Mesenchymal stem cell (in vitro differentiated cells and primary cell): ENCODE data around the gene SKIC8.

Source experiments
- DNase-seq: peaks from one replicate; pipeline ENCODE4 v3.0.0-alpha.2; 2013
- H2AFZ ChIP-seq: one replicate; pipeline ENCODE4 v1.6.1; 2013; ENCODE audit warnings: low read depth, mild to moderate bottlenecking, control low read depth, inconsistent platforms, low read length, moderate library complexity
- H2AK5ac ChIP-seq: 2 replicates; pipeline ENCODE4 v1.6.1; 2013; ENCODE audit warnings: low read length, moderate library complexity, mild to moderate bottlenecking, inconsistent platforms; ENCODE audit not compliant: severe bottlenecking
- H2BK120ac ChIP-seq: one replicate; pipeline ENCODE4 v1.6.1; 2013; ENCODE audit warnings: low read depth, mild to moderate bottlenecking, inconsistent platforms, low read length, moderate library complexity
- H2BK12ac ChIP-seq, 2 experiments: one replicate each; pipeline ENCODE4 v1.6.1; 2013; ENCODE audit warnings: inconsistent platforms in 2 of 2, low read length in 2 of 2, mild to moderate bottlenecking in 2 of 2, moderate library complexity in 2 of 2, control low read depth in 1 of 2
- H2BK15ac ChIP-seq: one replicate; pipeline ENCODE4 v1.6.1; 2013; ENCODE audit warnings: mild to moderate bottlenecking, low read depth, inconsistent platforms; ENCODE audit not compliant: poor library complexity, severe bottlenecking
- H2BK5ac ChIP-seq: 2 replicates; pipeline ENCODE4 v1.6.1; 2013; ENCODE audit warnings: low read depth, mild to moderate bottlenecking, low read length, control low read depth, inconsistent platforms; ENCODE audit not compliant: poor library complexity, severe bottlenecking
- H3K14ac ChIP-seq, 2 experiments: one replicate each; pipeline ENCODE4 v1.6.1; 2013; ENCODE audit warnings: inconsistent platforms in 2 of 2, low read length in 2 of 2, control low read depth in 1 of 2, mild to moderate bottlenecking in 1 of 2, moderate library complexity in 1 of 2
- H3K18ac ChIP-seq, 2 experiments: one replicate each; pipeline ENCODE4 v1.6.1; 2013; ENCODE audit warnings: inconsistent platforms in 2 of 2, low read length in 2 of 2, control low read depth in 1 of 2, low read depth in 1 of 2, mild to moderate bottlenecking in 1 of 2
- H3K23ac ChIP-seq, 2 experiments: one replicate each; pipeline ENCODE4 v1.6.1; 2013; ENCODE audit warnings: inconsistent platforms in 2 of 2, low read length in 2 of 2, mild to moderate bottlenecking in 2 of 2, moderate library complexity in 2 of 2, control low read depth in 1 of 2
- H3K27ac ChIP-seq: 2 replicates; pipeline ENCODE4 v1.5.1; 2013; ENCODE audit warnings: mild to moderate bottlenecking, moderate library complexity, low read length, control low read depth, inconsistent platforms; ENCODE audit not compliant: poor library complexity, severe bottlenecking
- H3K27me3 ChIP-seq, 2 experiments: 2 replicates each; pipeline versions ENCODE4 v1.6.1 to v1.7.0; 2013; ENCODE audit warnings: low read length in 2 of 2, mild to moderate bottlenecking in 2 of 2, moderate library complexity in 2 of 2, control low read depth in 1 of 2, inconsistent platforms in 1 of 2; ENCODE audit not compliant: control insufficient read depth in 1 of 2, insufficient read depth in 1 of 2
- H3K36me3 ChIP-seq, 2 experiments: 2 replicates each; pipeline versions ENCODE4 v1.6.1 to v1.7.0; 2013; ENCODE audit warnings: low read length in 2 of 2, control low read depth in 1 of 2, inconsistent platforms in 1 of 2, low read depth in 1 of 2, mild to moderate bottlenecking in 1 of 2; ENCODE audit not compliant: insufficient read depth in 2 of 2, control insufficient read depth in 1 of 2
- H3K4ac ChIP-seq, 2 experiments: one replicate each; pipeline ENCODE4 v1.6.1; 2013; ENCODE audit warnings: inconsistent platforms in 2 of 2, low read length in 2 of 2, mild to moderate bottlenecking in 2 of 2, moderate library complexity in 2 of 2, control low read depth in 1 of 2, low read depth in 1 of 2
- H3K4me1 ChIP-seq: 2 replicates; pipeline ENCODE4 v1.6.1; 2013; ENCODE audit warnings: low read depth, low read length, control low read depth; ENCODE audit not compliant: control insufficient read depth, insufficient read depth
- H3K4me2 ChIP-seq: 2 replicates; pipeline ENCODE4 v1.6.1; 2013; ENCODE audit warnings: low read length, mild to moderate bottlenecking, inconsistent platforms; ENCODE audit not compliant: poor library complexity, severe bottlenecking
- H3K4me3 ChIP-seq, 2 experiments: 2 replicates each; pipeline versions ENCODE4 v1.5.1 to v1.7.0; 2013; ENCODE audit warnings: low read length in 2 of 2, mild to moderate bottlenecking in 2 of 2, control low read depth in 1 of 2, low read depth in 1 of 2; ENCODE audit not compliant: insufficient read depth in 1 of 2
- H3K79me1 ChIP-seq: replicated peaks from 2 replicates; pipeline ENCODE4 v1.6.1; 2013; ENCODE audit warnings: mild to moderate bottlenecking, control low read depth, low read length, inconsistent platforms; ENCODE audit not compliant: poor library complexity, severe bottlenecking
- H3K9ac ChIP-seq: 2 replicates; pipeline ENCODE4 v1.7.0; 2013; ENCODE audit warnings: mild to moderate bottlenecking, low read length, moderate library complexity
- H3K9me3 ChIP-seq: 2 replicates; pipeline ENCODE4 v1.7.0; 2013; ENCODE audit warnings: mild to moderate bottlenecking, low read length; ENCODE audit not compliant: control insufficient read depth
- H4K8ac ChIP-seq: one replicate; pipeline ENCODE4 v1.6.1; 2013; ENCODE audit warnings: inconsistent platforms, mild to moderate bottlenecking, low read length, moderate library complexity
- H4K91ac ChIP-seq: one replicate; pipeline ENCODE4 v1.6.1; 2013; ENCODE audit warnings: mild to moderate bottlenecking, low read length, inconsistent platforms
- WGBS: methylation state at CpG from one replicate; pipeline ENCODE4 v1.1.7; 2013; ENCODE audit warnings: mixed read lengths; 5-methylcytosine and 5-hydroxymethylcytosine counted together

SKIC8 gene

DNA sequence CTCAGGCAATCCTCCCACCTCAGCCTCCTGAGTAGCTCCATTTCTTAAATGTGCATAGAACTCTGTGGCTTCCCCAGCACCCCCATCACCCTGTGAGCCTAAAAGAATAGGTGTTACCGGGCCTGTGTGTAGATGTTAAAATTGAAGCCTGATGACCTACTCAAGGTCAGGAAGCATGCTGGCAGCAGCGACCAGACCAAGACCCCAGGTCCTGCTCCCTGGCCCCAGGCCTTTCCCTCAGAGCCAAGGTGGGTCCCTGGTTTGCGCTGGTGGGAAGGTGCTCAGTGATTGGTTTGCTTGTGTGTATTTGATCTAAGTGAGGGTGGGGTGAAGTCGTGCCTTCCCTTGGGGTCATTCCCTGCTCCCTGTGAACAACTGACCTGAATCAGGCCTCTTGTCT lies 22.4 kb upstream of the SKIC8 start:
- Histone ChIP-seq H3K4me1 (peaks cover 25% of the 10 kb centered on the region), H3K14ac (no peak overlapping the region), H3K4me2 (no peak overlapping the region), H3K23ac (no peak overlapping the region), H3K27me3 (peaks cover 0 to 5% of the 10 kb centered on the region in 2 experiments), H3K4me3 (no peak overlapping the region), H3K9me3 (no peaks in the 10 kb centered on the region), H2AK5ac (peak overlapping the region; percentile 6), H3K79me1 (no peaks in the 10 kb centered on the region), H3K27ac (peak overlapping the region; percentile 38), H3K18ac (no peak overlapping the region), H2BK12ac (no peak overlapping the region), H3K4ac (no peak overlapping the region), H2AFZ (no peak overlapping the region), H3K36me3 (no peaks in the 10 kb centered on the region), H4K8ac (peak overlapping the region; percentile 88), H4K91ac (peak overlapping the region; percentile 65), H3K9ac (no peak overlapping the region), H2BK120ac (no peak overlapping the region), H2BK15ac (no peak overlapping the region), H2BK5ac (no peak overlapping the region)
- DNase-seq, result no peak
- WGBS, result 83% methylated on average over 4 of the region's 4 CpGs

DNA sequence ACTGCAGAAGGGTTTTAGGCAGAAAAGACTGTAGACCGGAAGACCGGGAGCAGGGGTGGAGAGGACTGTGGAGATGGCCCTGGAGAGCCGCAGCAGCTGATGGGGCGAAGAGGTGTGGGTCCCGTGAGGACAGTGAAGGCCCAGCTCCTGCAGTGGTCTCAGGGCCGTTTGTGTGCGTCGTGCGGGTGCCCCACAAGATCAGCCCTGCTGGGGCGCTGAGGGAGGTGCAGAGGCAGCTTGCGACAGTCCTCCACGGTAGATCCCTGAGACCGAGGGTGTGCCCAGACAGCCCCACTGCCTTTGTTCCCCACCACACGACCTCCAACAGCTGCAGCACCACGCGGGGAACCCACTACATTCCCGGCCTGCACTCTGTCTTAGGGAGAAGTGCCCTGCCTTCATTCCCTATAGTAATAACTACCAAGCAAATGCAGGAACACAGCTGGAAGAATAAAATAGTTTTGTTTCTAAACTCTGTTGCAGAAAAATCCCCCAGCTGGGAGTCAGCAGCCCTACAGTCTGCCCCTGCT lies 21.7 kb upstream of the SKIC8 start:
- no peak overlapping the region for H4K91ac ChIP-seq

DNA sequence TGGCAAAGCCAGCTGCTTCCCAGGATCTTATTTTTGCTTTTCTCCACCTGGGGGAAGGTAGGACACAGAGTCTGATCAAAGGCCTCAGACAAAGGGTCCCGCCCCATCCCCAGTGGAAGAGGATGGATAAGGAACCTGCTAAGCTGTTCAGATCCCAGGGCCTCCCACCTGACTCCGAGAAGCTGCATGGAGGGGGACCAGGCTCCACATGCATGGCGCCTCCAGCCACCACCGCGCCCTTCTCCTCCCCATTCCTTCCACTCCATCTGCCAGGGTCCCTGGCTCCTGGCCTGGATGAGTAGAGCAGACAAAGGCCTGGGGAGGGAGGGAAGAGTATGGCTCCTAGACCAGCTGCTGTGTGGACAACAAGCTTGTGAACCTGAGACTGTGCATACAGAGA lies 20.8 kb upstream of the SKIC8 start:
- no peaks in the 10 kb centered on the region for H3K36me3 ChIP-seq
- H3K27me3 ChIP-seq, result peaks cover 0 to 14% of the 10 kb centered on the region in 2 experiments
- H3K14ac ChIP-seq, result no peak overlapping the region
- no peak overlapping the region for H2AK5ac ChIP-seq
- no peak overlapping the region for H2BK15ac ChIP-seq
- no peak overlapping the region for H4K91ac ChIP-seq
- H2BK120ac ChIP-seq, result no peak overlapping the region
- H3K23ac ChIP-seq, result no peak overlapping the region
- H3K9ac ChIP-seq, result no peak overlapping the region
- WGBS, result 90% methylated on average over 2 of the region's 5 CpGs
- no peaks in the 10 kb centered on the region for H3K79me1 ChIP-seq
- no peak for DNase-seq
- H2BK5ac ChIP-seq, result no peak overlapping the region
- H3K4ac ChIP-seq, result no peak overlapping the region
- H3K4me1 ChIP-seq, result peaks cover 24% of the 10 kb centered on the region
- H2AFZ ChIP-seq, result no peak overlapping the region
- no peak overlapping the region for H3K4me2 ChIP-seq
- H3K27ac ChIP-seq, result no peak overlapping the region
- H3K18ac ChIP-seq, result no peak overlapping the region
- H3K9me3 ChIP-seq, result no peaks in the 10 kb centered on the region
- H3K4me3 ChIP-seq, result no peak overlapping the region
- H2BK12ac ChIP-seq, result no peak overlapping the region
- H4K8ac ChIP-seq, result no peak overlapping the region

More for the DNA sequence above, 21.7 kb upstream of the SKIC8 start:
- Histone ChIP-seq H2AK5ac (peak overlapping the region; percentile 6), H2BK5ac (no peak overlapping the region), H2AFZ (no peak overlapping the region), H2BK15ac (no peak overlapping the region), H3K4me1 (peaks cover 27% of the 10 kb centered on the region), H3K36me3 (no peaks in the 10 kb centered on the region), H2BK120ac (no peak overlapping the region), H3K23ac (no peak overlapping the region), H3K27me3 (peaks cover 0 to 9% of the 10 kb centered on the region in 2 experiments), H3K4me3 (no peak overlapping the region), H3K9me3 (no peaks in the 10 kb centered on the region), H2BK12ac (no peak overlapping the region), H3K9ac (no peak overlapping the region), H3K18ac (no peak overlapping the region), H3K4me2 (no peak overlapping the region), H3K79me1 (no peaks in the 10 kb centered on the region), H3K14ac (peak overlapping the region in 1 of 2 experiments; percentile 18), H3K27ac (no peak overlapping the region), H3K4ac (no peak overlapping the region), H4K8ac (no peak overlapping the region)
- DNase-seq, result no peak
- WGBS, result 75% methylated on average over 17 of the region's 17 CpGs

DNA sequence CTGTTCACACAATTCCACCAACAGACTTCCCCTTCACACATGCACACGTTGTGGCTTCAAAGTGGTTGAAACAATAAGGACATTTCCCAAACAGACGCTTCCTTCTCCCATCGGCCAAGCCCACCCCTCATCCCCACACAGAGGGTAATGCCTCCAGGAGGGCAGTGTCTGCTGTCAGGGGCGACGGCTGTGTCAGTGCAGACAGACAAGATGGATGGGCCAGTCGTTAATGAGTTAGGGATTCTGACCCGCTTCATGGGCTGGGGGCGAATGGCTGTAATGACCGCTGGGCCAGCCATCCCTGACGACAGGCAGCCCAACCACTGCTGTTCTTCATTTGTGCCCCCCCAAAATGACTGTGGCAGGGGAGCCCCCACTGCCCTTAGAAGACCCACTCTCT lies 20.2 kb upstream of the SKIC8 start:
- Histone ChIP-seq H2BK12ac (no peak overlapping the region), H2AFZ (no peak overlapping the region), H3K9me3 (no peaks in the 10 kb centered on the region), H3K14ac (no peak overlapping the region), H3K4me2 (no peak overlapping the region), H3K4ac (no peak overlapping the region), H3K4me3 (no peak overlapping the region), H3K9ac (no peak overlapping the region), H4K8ac (no peak overlapping the region), H2BK120ac (no peak overlapping the region), H3K36me3 (no peaks in the 10 kb centered on the region), H2AK5ac (no peak overlapping the region), H3K79me1 (no peaks in the 10 kb centered on the region), H2BK15ac (no peak overlapping the region), H3K23ac (no peak overlapping the region), H3K4me1 (peaks cover 21% of the 10 kb centered on the region), H3K18ac (no peak overlapping the region), H4K91ac (peak overlapping the region; percentile 8), H3K27me3 (peaks cover 0 to 16% of the 10 kb centered on the region in 2 experiments), H2BK5ac (no peak overlapping the region), H3K27ac (no peak overlapping the region)
- WGBS, result 82% methylated on average over 10 of the region's 10 CpGs
- no peak for DNase-seq
